Left ventricle myocardium inferior (tissue), 1 donor: ENCODE results near the gene FBXO7. TPM values are rescaled to one million over a fixed set of nuclear protein-coding genes. Genes with fewer than 3 reads are reported as not detected.

Experiments
- DNase-seq: peaks from one replicate; pipeline ENCODE4 v3.0.0-alpha.2; 2020
- H3K27ac ChIP-seq: fragments of 200-600 bp; replicated peaks from 2 replicates; pipeline ENCODE4 v1.8.0; 2021
- H3K27me3 ChIP-seq: fragments of 200-600 bp; 2 replicates; pipeline ENCODE4 v1.8.0; 2021; ENCODE audit warnings: low read depth
- H3K36me3 ChIP-seq: fragments of 200-600 bp; 2 replicates; pipeline ENCODE4 v1.8.0; 2021
- H3K4me1 ChIP-seq: fragments of 200-600 bp; 2 replicates; pipeline ENCODE4 v1.8.0; 2021
- H3K4me3 ChIP-seq: fragments of 200-600 bp; 2 replicates; pipeline ENCODE4 v1.8.0; 2021; ENCODE audit warnings: mild to moderate bottlenecking, moderate library complexity
- H3K9me3 ChIP-seq: fragments of 200-600 bp; replicated peaks from 2 replicates; pipeline ENCODE4 v1.8.0; 2021
- CTCF ChIP-seq: fragments of 200-600 bp; IDR thresholded peaks from 2 replicates; pipeline ENCODE4 v1.8.0; 2021; ENCODE audit warnings: antibody characterized with exemption, mild to moderate bottlenecking, borderline replicate concordance
- intact Hi-C: fragments of 100-400 bp; cut with micrococcal nuclease; formaldehyde crosslinking; loops from one replicate; pipeline ENCODE4 v1.11.0; 2022
- total RNA-seq: library from RNA; stranded (reverse); fragmentation: NEBNext Ultra II Directional; extraction: Animal tissue kit (Norgen Biotek cat#: 25700); gene quantifications from one replicate; pipeline ENCODE4 v1.2.1, GENCODE V29; 2021
- donor health status: DM: no; HTN: yes; CAD: no; lungs with severe emphysema.

FBXO7 gene
- total RNA-seq, 1 donor from 2014 or later = 33.5 TPM

- H3K27me3 ChIP-seq = no peaks in the 10 kb centered on the region
- intact Hi-C loops = no loop called here
- DNase-seq = no peak
- H3K4me3 ChIP-seq = no peak overlapping the region
- TF ChIP-seq CTCF = no peak
- no peaks in the 10 kb centered on the region for H3K9me3 ChIP-seq
- peaks cover 80% of the 10 kb centered on the region for H3K4me1 ChIP-seq
- H3K36me3 ChIP-seq = peaks cover 19% of the 10 kb centered on the region
- H3K27ac ChIP-seq = no peak overlapping the region
These were observed 4.4 kb downstream of the FBXO7 start for GRCh38 chr22:32478994-32479393.

DNA sequence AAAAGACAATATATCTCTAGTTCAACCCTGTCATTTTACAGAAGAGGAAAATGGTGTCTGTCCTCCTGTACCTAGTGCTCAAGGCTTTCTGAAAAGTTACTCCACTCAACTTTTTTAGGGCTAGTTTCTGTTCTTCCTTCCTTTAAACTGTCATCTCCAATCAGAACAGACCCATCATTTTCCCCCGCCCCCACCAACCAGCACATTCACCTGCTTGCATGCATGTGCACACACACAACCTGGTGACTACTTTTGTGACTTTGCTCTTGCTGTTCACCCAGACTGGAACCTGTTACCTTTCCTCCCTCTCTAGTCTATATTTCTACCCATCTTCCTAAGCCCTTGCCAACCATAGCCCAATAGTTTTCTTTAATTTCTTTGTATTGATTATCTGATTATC, 5.6 kb downstream of the FBXO7 start:
- Histone ChIP-seq H3K36me3 (peaks cover 32% of the 10 kb centered on the region), H3K4me1 (peaks cover 74% of the 10 kb centered on the region), H3K27ac (no peak overlapping the region), H3K27me3 (no peaks in the 10 kb centered on the region), H3K4me3 (no peak overlapping the region), H3K9me3 (no peaks in the 10 kb centered on the region)
- no peak for TF ChIP-seq CTCF
- no peak for DNase-seq
- intact Hi-C loops = no loop called here

GRCh38 chr22:32482708-32483107, 8.1 kb downstream of the FBXO7 start:
- no peak for DNase-seq
- TF ChIP-seq CTCF = no peak
- Histone ChIP-seq H3K4me1 (peaks cover 49% of the 10 kb centered on the region), H3K4me3 (no peak overlapping the region), H3K27me3 (no peaks in the 10 kb centered on the region), H3K27ac (no peak overlapping the region), H3K36me3 (peaks cover 55% of the 10 kb centered on the region), H3K9me3 (no peaks in the 10 kb centered on the region)
- intact Hi-C loops = no loop called here

- no peak overlapping the region for H3K27ac ChIP-seq
- peaks cover 27% of the 10 kb centered on the region for H3K4me1 ChIP-seq
- H3K9me3 ChIP-seq = no peaks in the 10 kb centered on the region
- no peak for DNase-seq
- no peak for TF ChIP-seq CTCF
- no peak overlapping the region for H3K4me3 ChIP-seq
- intact Hi-C loops = no loop called here
- H3K36me3 ChIP-seq = peaks cover 78% of the 10 kb centered on the region
- no peaks in the 10 kb centered on the region for H3K27me3 ChIP-seq
These were observed 12.2 kb downstream of the FBXO7 start for GRCh38 chr22:32486656-32487390.

DNA sequence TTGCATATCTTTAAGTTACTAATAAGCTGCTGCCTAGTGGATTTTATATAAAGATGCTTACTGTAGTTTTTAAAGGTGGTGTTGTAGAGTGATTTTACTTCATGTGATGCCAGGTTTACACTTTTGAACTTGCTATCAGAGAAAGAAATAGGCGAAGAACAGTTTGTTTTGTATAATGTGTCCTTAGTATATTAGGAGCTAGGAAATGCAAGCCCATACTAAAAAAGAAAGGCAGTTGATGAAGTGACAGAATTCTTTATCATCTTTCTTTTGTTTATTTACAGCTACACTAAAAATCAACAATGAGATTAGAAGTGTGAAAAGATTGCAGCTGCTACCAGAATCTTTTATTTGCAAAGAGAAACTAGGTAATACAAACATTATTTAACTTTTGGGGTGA, 12.8 kb downstream of the FBXO7 start:
- intact Hi-C loops = no loop called here

More for the DNA sequence above, 12.8 kb downstream of the FBXO7 start:
- Histone ChIP-seq H3K4me1 (peaks cover 27% of the 10 kb centered on the region), H3K27ac (no peak overlapping the region), H3K36me3 (peaks cover 83% of the 10 kb centered on the region), H3K27me3 (no peaks in the 10 kb centered on the region), H3K9me3 (no peaks in the 10 kb centered on the region), H3K4me3 (no peak overlapping the region)
- no peak for TF ChIP-seq CTCF
- no peak for DNase-seq
